Embryonic facial prominence (tissue), 1 donor: ENCODE data around the gene CBFA2T3.

ENCODE experiments used
- DNase-seq: peaks from one replicate; pipeline ENCODE4 v3.0.0-alpha.2; 2016; ENCODE audit errors: extremely low spot score

The CBFA2T3 gene

GRCh38 chr16:88876942-88877526, 100.0 kb downstream of the CBFA2T3 start:
- no peak for DNase-seq

GRCh38 chr16:88875703-88876234, 101.2 kb downstream of the CBFA2T3 start:
- DNase-seq: no peak

GRCh38 chr16:88874938-88875599, 101.9 kb downstream of the CBFA2T3 start:
- no peak for DNase-seq

GRCh38 chr16:88872650-88873331, 104.2 kb downstream of the CBFA2T3 start:
- DNase-seq: no peak

GRCh38 chr16:88871730-88872416, 105.1 kb downstream of the CBFA2T3 start:
- no peak for DNase-seq

GRCh38 chr16:88871349-88871702, 105.7 kb downstream of the CBFA2T3 start:
- DNase-seq: no peak

GRCh38 chr16:88870608-88871348, 106.2 kb downstream of the CBFA2T3 start:
- DNase-seq: no peak

GRCh38 chr16:88869673-88869980, 107.4 kb downstream of the CBFA2T3 start:
- DNase-seq: no peak

- DNase-seq: no peak
Observed at GRCh38 chr16:88868974-88869672, 107.9 kb downstream of the CBFA2T3 start.

- DNase-seq: no peak
Observed at GRCh38 chr16:88867581-88868246, 109.3 kb downstream of the CBFA2T3 start.

GRCh38 chr16:88866151-88866920, 110.7 kb downstream of the CBFA2T3 start, which contains the start of gene PABPN1L:
Gene PABPN1L, minus strand, starts transcription at chr16:88866660. Its CDS starts 54 bp downstream, at chr16:88866606.
- DNase-seq: no peak

- DNase-seq: no peak
Observed at GRCh38 chr16:88865742-88866141, 111.3 kb downstream of the CBFA2T3 start.

- DNase-seq: no peak
Observed at GRCh38 chr16:88865310-88865709, 111.7 kb downstream of the CBFA2T3 start.

- no peak for DNase-seq
Observed at GRCh38 chr16:88864521-88864920, 112.5 kb downstream of the CBFA2T3 start.

- no peak for DNase-seq
Observed at GRCh38 chr16:88864099-88864498, 112.9 kb downstream of the CBFA2T3 start.

- no peak for DNase-seq
Observed at GRCh38 chr16:88863426-88863825, 113.6 kb downstream of the CBFA2T3 start.

- DNase-seq: no peak
Observed at GRCh38 chr16:88862968-88863367, 114.0 kb downstream of the CBFA2T3 start.

- no peak for DNase-seq
Observed at GRCh38 chr16:88861359-88861758, 115.6 kb downstream of the CBFA2T3 start.

- no peak for DNase-seq
Observed at GRCh38 chr16:88859381-88860091, 117.5 kb downstream of the CBFA2T3 start.
